Lung (tissue), 12 donors: ENCODE data around the gene SLC16A1. TPM values are rescaled to one million over a fixed set of nuclear protein-coding genes. Genes with fewer than 3 reads are reported as not detected.

ENCODE experiments used
- ATAC-seq: fragments of 200-7000 bp; cut with Tn5 transposase; one replicate; pipeline ENCODE4 v1.9.1; 2020; ENCODE audit warnings: moderate number of reproducible peaks; ENCODE audit not compliant: insufficient read depth, low FRiP score
- DNase-seq, 3 donors: peaks; one replicate each; pipeline ENCODE4 v3.0.0-alpha.2; 2013 to 2017
- H3K27ac ChIP-seq, 2 donors: one replicate each; pipeline ENCODE4 v1.5.1; 2013; ENCODE audit warnings: mild to moderate bottlenecking in 2 of 2, moderate library complexity in 2 of 2, control low read depth in 1 of 2, inconsistent platforms in 1 of 2, low read depth in 1 of 2, low read length in 1 of 2
- H3K27me3 ChIP-seq, 3 donors: one replicate each; pipeline ENCODE4 v1.5.1; 2013; ENCODE audit warnings: low read length in 2 of 3; ENCODE audit not compliant: control insufficient read depth in 3 of 3, insufficient read depth in 3 of 3
- H3K36me3 ChIP-seq, 4 donors: one replicate each; pipeline ENCODE4 v1.5.1; 2013; ENCODE audit warnings: low read length in 4 of 4, mild to moderate bottlenecking in 1 of 4, moderate library complexity in 1 of 4; ENCODE audit not compliant: control insufficient read depth in 4 of 4, insufficient read depth in 4 of 4
- H3K4me1 ChIP-seq, 5 donors: one replicate each; pipeline ENCODE4 v1.5.1; 2013; ENCODE audit warnings: low read length in 5 of 5, mild to moderate bottlenecking in 2 of 5, moderate library complexity in 1 of 5; ENCODE audit not compliant: control insufficient read depth in 5 of 5, insufficient read depth in 5 of 5
- H3K4me3 ChIP-seq: one replicate; pipeline ENCODE4 v1.5.1; 2013; ENCODE audit warnings: mild to moderate bottlenecking, control low read depth, moderate library complexity
- H3K9ac ChIP-seq, 2 donors: one replicate each; pipeline ENCODE4 v1.5.1; 2013; ENCODE audit warnings: low read length in 2 of 2, control low read depth in 1 of 2; ENCODE audit not compliant: insufficient read depth in 1 of 2
- H3K9me3 ChIP-seq, 4 donors: one replicate each; pipeline ENCODE4 v1.5.1; 2013; ENCODE audit warnings: low read length in 3 of 4, mild to moderate bottlenecking in 1 of 4, moderate library complexity in 1 of 4; ENCODE audit not compliant: control insufficient read depth in 4 of 4, insufficient read depth in 3 of 4
- CTCF ChIP-seq: IDR thresholded peaks from 2 replicates; pipeline ENCODE4 v1.5.1; 2012; ENCODE audit warnings: mild to moderate bottlenecking; ENCODE audit errors: control extremely low read depth, extremely low read depth
- WGBS, 2 donors: extraction: QIAGEN DNeasy Blood & Tissue Kit; methylation state at CpG; one replicate each; pipeline ENCODE4 v1.1.7; 2013; 5-methylcytosine and 5-hydroxymethylcytosine counted together
- polyA plus RNA-seq, 2 donors: library from polyadenylated mRNA; stranded (reverse); fragments of 200-250 nt; gene quantifications; one replicate each; pipeline ENCODE4 v1.2.1, GENCODE V29; 2013
- total RNA-seq, 2 donors: library from RNA; depleted of rRNA in 1 of 2; stranded (reverse); fragments of >200 nt in 1 of 2; gene quantifications; one replicate each; pipeline ENCODE4 v1.2.1, GENCODE V29; 2014 to 2021
- donor health status: control.
- donor health status: control.
- donor health status: Bipolar disorder and iron deficiency.
- donor health status: healthy.
- donor health status: DM: yes; HTN: yes; CAD: no.

Gene SLC16A1
- total and polyA plus RNA-seq, 4 donors: 2.4 to 27.6 (median 8.2) TPM

DNA sequence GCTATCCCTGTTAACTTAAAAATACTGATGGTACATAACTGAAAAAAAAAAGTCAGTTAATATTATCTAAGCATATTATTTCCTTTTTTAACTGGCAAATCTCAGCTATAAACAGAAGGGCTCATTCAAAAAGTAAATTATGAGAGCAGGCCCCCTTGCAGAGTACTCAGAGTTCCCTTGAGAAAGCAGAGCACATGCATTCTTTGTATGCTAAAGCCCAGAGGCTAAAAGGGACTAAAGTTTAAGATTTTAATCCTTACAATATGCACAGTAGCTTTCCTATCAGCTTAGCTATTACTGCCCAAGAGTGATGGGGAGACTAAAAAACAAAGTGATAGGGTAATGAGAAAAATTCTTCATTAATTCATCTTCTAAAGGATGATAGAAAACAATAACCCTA is 18.5 kb downstream of the SLC16A1 start:
- no peak overlapping the region for H3K9ac ChIP-seq
- no peaks in the 10 kb centered on the region for H3K9me3 ChIP-seq
- no peaks in the 10 kb centered on the region for H3K36me3 ChIP-seq
- no peak overlapping the region for H3K4me3 ChIP-seq
- H3K27ac ChIP-seq: peak overlapping the region in 1 of 2 donors; percentile 33
- H3K27me3 ChIP-seq: no peaks in the 10 kb centered on the region
- ATAC-seq (no peak), DNase-seq (no peak)
- peaks cover 0 to 5% (median 0%) of the 10 kb centered on the region in 5 donors for H3K4me1 ChIP-seq
- TF ChIP-seq CTCF: no peak

DNA sequence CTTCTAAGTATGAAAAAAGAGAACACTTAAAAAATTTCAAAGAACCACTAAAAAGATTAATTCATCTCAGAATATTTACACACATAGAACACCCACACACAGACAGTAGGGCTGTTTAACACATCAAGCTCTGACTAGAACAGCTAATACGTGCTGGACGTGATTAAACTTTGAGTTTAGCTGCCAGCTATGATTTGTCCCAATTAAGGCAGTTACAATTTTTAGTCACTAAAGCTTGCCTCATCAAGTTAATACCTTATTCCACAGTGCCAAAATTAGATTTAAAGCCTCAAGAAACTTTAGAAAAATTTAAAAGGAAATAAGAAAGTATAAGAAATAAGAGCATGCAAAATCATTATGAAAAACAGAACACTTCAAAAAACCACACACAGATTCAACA is 18.9 kb downstream of the SLC16A1 start:
- 75 to 90% methylated on average over 2 of the region's 2 CpGs for WGBS, 2 donors
- H3K9me3 ChIP-seq: no peaks in the 10 kb centered on the region
- no peak overlapping the region for H3K4me3 ChIP-seq
- no peak for TF ChIP-seq CTCF
- H3K27me3 ChIP-seq: no peaks in the 10 kb centered on the region
- peak overlapping the region in 1 of 2 donors; percentile 33 for H3K27ac ChIP-seq
- DNase-seq (peak in 2 of 3 donors; percentile 25 to 34), ATAC-seq (no peak)
- no peak overlapping the region for H3K9ac ChIP-seq
- no peaks in the 10 kb centered on the region for H3K36me3 ChIP-seq
- H3K4me1 ChIP-seq: peaks cover 0 to 5% (median 0%) of the 10 kb centered on the region in 5 donors

- peaks cover 0 to 5% (median 0%) of the 10 kb centered on the region in 5 donors for H3K4me1 ChIP-seq
- DNase-seq: no peak
- H3K27ac ChIP-seq: peak overlapping the region in 1 of 2 donors; percentile 45
- no peaks in the 10 kb centered on the region for H3K36me3 ChIP-seq
- ATAC-seq: no peak
- no peaks in the 10 kb centered on the region for H3K9me3 ChIP-seq
- H3K4me3 ChIP-seq: no peak overlapping the region
- no peak for TF ChIP-seq CTCF
- H3K27me3 ChIP-seq: no peaks in the 10 kb centered on the region
- H3K9ac ChIP-seq: no peak overlapping the region
These were observed 20.4 kb downstream of the SLC16A1 start for GRCh38 chr1:112935461-112936111.

DNA sequence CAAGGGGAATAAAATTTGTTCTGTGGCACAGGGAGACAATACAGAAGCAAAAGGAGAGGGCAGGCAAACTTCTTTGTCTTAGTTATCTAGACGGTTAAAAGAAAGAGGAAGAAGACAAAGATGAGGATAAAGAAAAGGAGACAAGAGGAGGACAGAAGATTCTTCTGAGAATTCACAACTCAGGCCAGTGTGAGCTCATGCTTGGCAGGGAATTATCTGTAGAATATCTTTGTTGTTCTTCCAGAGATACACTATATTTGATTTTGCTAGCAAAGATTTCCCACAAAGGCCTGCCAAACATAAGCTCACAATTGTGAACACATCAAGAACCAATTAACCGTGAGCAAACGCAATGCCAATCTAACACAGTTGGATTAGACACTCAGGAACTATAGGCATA is 21.4 kb downstream of the SLC16A1 start:
- 66 to 78% methylated on average over 3 of the region's 3 CpGs for WGBS, 2 donors
- no peaks in the 10 kb centered on the region for H3K9me3 ChIP-seq

More for the DNA sequence above, 21.4 kb downstream of the SLC16A1 start:
- no peak for TF ChIP-seq CTCF
- Histone ChIP-seq H3K27ac (no peak overlapping the region), H3K4me1 (peaks cover 0 to 11% (median 0%) of the 10 kb centered on the region in 5 donors), H3K9ac (no peak overlapping the region), H3K36me3 (no peaks in the 10 kb centered on the region), H3K4me3 (no peak overlapping the region), H3K27me3 (no peaks in the 10 kb centered on the region)
- ATAC-seq (no peak), DNase-seq (no peak)
